Endothelial cell of umbilical vein (primary cell): ENCODE data around the gene MTERF4. TPM values are rescaled to one million over a fixed set of nuclear protein-coding genes. Genes with fewer than 3 reads are reported as not detected.

ENCODE experiments used
- BruUV-seq: library from RNA; stranded (reverse); fragments of 400-500 nt; replicated peaks from 2 replicates; lab custom pipeline; 2021; lab: Mats Ljungman, UMichigan
- CTCF ChIA-PET: fragments of 300-600, 350-600 bp; sonication (Branson Sonifier 250); formaldehyde crosslinking; loops from one replicate; lab custom pipeline; 2021; ENCODE audit warnings: antibody characterized with exemption, inconsistent platforms; lab: Charles Lee
- POLR2A ChIA-PET: fragments of 300-600, 350-600 bp; sonication (Branson Sonifier 250); formaldehyde crosslinking; loops from one replicate; lab custom pipeline; 2021; ENCODE audit warnings: antibody characterized with exemption, inconsistent platforms; lab: Charles Lee
- DNase-seq: peaks from one replicate; pipeline ENCODE4 v3.0.0-alpha.2; 2011; ENCODE audit warnings: low read depth, low spot score
- FAIRE-seq: peaks from 2 replicates; lab custom pipeline; 2011; peaks lifted over from hg19 to GRCh38; lab: Jason Lieb, UNC
- H2AFZ ChIP-seq: 2 replicates; pipeline ENCODE4 v1.6.0; 2012; ENCODE audit warnings: low read depth, low read length, control low read depth, inconsistent platforms
- H3K27ac ChIP-seq: 2 replicates; pipeline ENCODE4 v1.5.1; 2011; ENCODE audit warnings: low read depth, mild to moderate bottlenecking, control low read depth, low read length, moderate library complexity; ENCODE audit not compliant: insufficient read depth
- H3K27me3 ChIP-seq, 2 experiments: 2 replicates each; pipeline versions ENCODE4 v1.6.0 to v1.6.1; 2011; ENCODE audit warnings: low read length in 2 of 2, mixed read lengths in 1 of 2; ENCODE audit not compliant: control insufficient read depth in 2 of 2, insufficient read depth in 2 of 2
- H3K36me3 ChIP-seq, 2 experiments: 2 replicates in 1 of 2; 3 replicates in 1 of 2; pipeline ENCODE4 v1.5.1; 2011; ENCODE audit warnings: low read length in 2 of 2, mild to moderate bottlenecking in 1 of 2, moderate library complexity in 1 of 2; ENCODE audit not compliant: control insufficient read depth in 2 of 2, insufficient read depth in 2 of 2; ENCODE audit errors: extremely low read depth in 1 of 2
- H3K4me1 ChIP-seq: 3 replicates; pipeline ENCODE4 v1.5.1; 2011; ENCODE audit warnings: mild to moderate bottlenecking, low read length; ENCODE audit not compliant: control insufficient read depth, insufficient read depth; ENCODE audit errors: extremely low read depth
- H3K4me2 ChIP-seq: 2 replicates; pipeline ENCODE4 v1.6.1; 2011; ENCODE audit warnings: low read length, control low read depth, mixed read lengths; ENCODE audit not compliant: insufficient read depth
- H3K4me3 ChIP-seq, 3 experiments: fragments of 200-600 bp in 1 of 3; sonication (generic), shearing (Covaris generic) in 1 of 3; replicated peaks in 1 of 3; 2 replicates each; pipeline ENCODE4 v1.5.1; 2011 to 2016; ENCODE audit warnings: control low read depth in 3 of 3, low read length in 3 of 3, mild to moderate bottlenecking in 2 of 3, inconsistent platforms in 1 of 3, low read depth in 1 of 3, moderate library complexity in 1 of 3; ENCODE audit not compliant: insufficient read depth in 1 of 3
- H3K79me2 ChIP-seq: 2 replicates; pipeline ENCODE4 v1.6.0; 2012; ENCODE audit warnings: low read length, inconsistent platforms; ENCODE audit not compliant: control insufficient read depth, insufficient read depth
- H3K9ac ChIP-seq: replicated peaks from 2 replicates; pipeline ENCODE3; 2011; ENCODE audit warnings: low read length, control low read depth; ENCODE audit not compliant: insufficient read depth; ENCODE audit errors: extremely low read depth
- H3K9me1 ChIP-seq: replicated peaks from 3 replicates; pipeline ENCODE4 v1.6.0; 2011; ENCODE audit warnings: mild to moderate bottlenecking, low read length; ENCODE audit not compliant: control insufficient read depth, insufficient read depth; ENCODE audit errors: extremely low read depth
- H3K9me3 ChIP-seq: replicated peaks from 2 replicates; pipeline ENCODE4 v1.5.1; 2012; ENCODE audit warnings: low read length, inconsistent platforms; ENCODE audit not compliant: control insufficient read depth, insufficient read depth
- H4K20me1 ChIP-seq: replicated peaks from 2 replicates; pipeline ENCODE3; 2011; ENCODE audit warnings: mild to moderate bottlenecking, low read length; ENCODE audit not compliant: control insufficient read depth, insufficient read depth; ENCODE audit errors: extremely low read depth
- CTCF ChIP-seq, 2 donors: IDR thresholded peaks; 1 replicate in 1 of 2; 2 replicates in 1 of 2; pipeline ENCODE4 v1.5.1; 2011; ENCODE audit warnings: low read length in 2 of 2, mild to moderate bottlenecking in 2 of 2, moderate library complexity in 2 of 2, control low read depth in 1 of 2, inconsistent platforms in 1 of 2, low read depth in 1 of 2; ENCODE audit not compliant: insufficient read depth in 1 of 2; ENCODE audit errors: extremely low read depth in 1 of 2
- EZH2 ChIP-seq: IDR thresholded peaks from 2 replicates; pipeline ENCODE4 v1.6.1; 2012; ENCODE audit warnings: borderline replicate concordance, low read depth, mild to moderate bottlenecking, moderate library complexity, low read length, inconsistent platforms; ENCODE audit not compliant: severe bottlenecking
- FOS ChIP-seq: IDR thresholded peaks from 2 replicates; pipeline ENCODE4 v1.6.1; 2011; ENCODE audit warnings: mild to moderate bottlenecking, low read length, moderate library complexity, borderline replicate concordance; ENCODE audit not compliant: insufficient read depth
- GATA2 ChIP-seq: IDR thresholded peaks from 2 replicates; pipeline ENCODE4 v1.7.0; 2011; ENCODE audit warnings: low read depth, mild to moderate bottlenecking, moderate library complexity, mixed read lengths, low read length; ENCODE audit not compliant: insufficient read length, insufficient read depth
- JUN ChIP-seq: IDR thresholded peaks from 2 replicates; pipeline ENCODE4 v1.6.1; 2011; ENCODE audit warnings: borderline replicate concordance, low read depth; ENCODE audit not compliant: insufficient read length, insufficient read depth
- MAX ChIP-seq: IDR thresholded peaks from 2 replicates; pipeline ENCODE4 v1.6.1; 2011; ENCODE audit not compliant: insufficient read depth, insufficient read length
- MYC ChIP-seq: IDR thresholded peaks from one replicate; pipeline ENCODE4 v1.6.1; 2011; ENCODE audit warnings: mild to moderate bottlenecking, low read depth, low read length
- POLR2A ChIP-seq: IDR thresholded peaks from 2 replicates; pipeline ENCODE4 v1.6.1; 2012; ENCODE audit warnings: low read depth, mild to moderate bottlenecking, control low read depth, low read length
- POLR2AphosphoS5 ChIP-seq: IDR thresholded peaks from 2 replicates; pipeline ENCODE4 v1.6.1; 2012; ENCODE audit warnings: low read depth, mild to moderate bottlenecking, control low read depth, low read length, moderate library complexity; ENCODE audit not compliant: insufficient read depth
- dilution Hi-C: fragments of 300-500 bp; cut with MboI; formaldehyde crosslinking; loops from one replicate; pipeline ENCODE4 v1.15.0; 2019; ENCODE audit warnings: low sequenced_read_pairs; ENCODE audit not compliant: extremely low pct_ligation_motif_present
- intact Hi-C: fragments of 100-400 bp; cut with micrococcal nuclease; formaldehyde crosslinking; loops from one replicate; pipeline ENCODE4 v1.10.0; 2022
- polyA plus RNA-seq, 4 experiments: library from polyadenylated mRNA; depleted of rRNA in 3 of 4; stranded (reverse) in 3 of 4; unstranded in 1 of 4; fragments of >200 nt; gene quantifications; 2 replicates each; pipeline versions ENCODE4 v1.2.1 to v1.2.3, GENCODE V29; 2011 to 2012; ENCODE audit warnings: missing spikeins in 1 of 4
- total RNA-seq: library from RNA; stranded (reverse); gene quantifications from 2 replicates; pipeline ENCODE4 v1.2.3, GENCODE V29; 2021

Gene MTERF4
- total and polyA plus RNA-seq, 2 donors (not counting 3 experiments of a cell fraction or from before 2014, with no cell fraction given), result 14.7 to 27.3 TPM

- FAIRE-seq, result no peak
- intact Hi-C loops, result no loop called here
These were observed 53.7 kb downstream of the MTERF4 start for GRCh38 chr2:241048149-241048948.

More at GRCh38 chr2:241048149-241048948, 53.7 kb downstream of the MTERF4 start:
- Histone ChIP-seq H3K9ac (no peak overlapping the region), H3K4me2 (no peak overlapping the region), H3K27me3 (no peaks in the 10 kb centered on the region), H3K27ac (no peak overlapping the region), H2AFZ (no peak overlapping the region), H4K20me1 (no peaks in the 10 kb centered on the region), H3K4me1 (no peaks in the 10 kb centered on the region), H3K9me3 (no peaks in the 10 kb centered on the region), H3K9me1 (no peaks in the 10 kb centered on the region), H3K36me3 (peaks cover 0 to 9% of the 10 kb centered on the region in 2 experiments), H3K79me2 (no peaks in the 10 kb centered on the region), H3K4me3 (no peak overlapping the region)
- no peak for DNase-seq
- BruUV-seq, result no TSS peak
- dilution Hi-C loops, result no loop called here
- ChIA-PET POLR2A (no interaction called here), CTCF (interaction anchor here (0.9 to 1.3 kb wide), 3 partner anchors 10 to 65 kb away, joined by 3 to 4 read pairs (median 4); no protein-coding TSS in a partner anchor)
- TF ChIP-seq POLR2A, result no peak
- no peak for TF ChIP-seq EZH2
- no peak for TF ChIP-seq MYC
- TF ChIP-seq MAX, result no peak
- no peak for TF ChIP-seq FOS
- TF ChIP-seq CTCF (IDR thresholded peaks at IDR 0.05; ENCODE audit: extremely low read depth in 1 of 2, insufficient read depth in 1 of 2, low read depth in 1 of 2, low read length in 2 of 2), result no peak
- no peak for TF ChIP-seq JUN
- TF ChIP-seq GATA2, result no peak
- TF ChIP-seq POLR2AphosphoS5, result no peak
